Measurements from ENCODE around the gene XYLT1.

GRCh38 chr16:17076818-17077498 lies 393.8 kb downstream of the XYLT1 start:
- TF ChIP-seq CTCF (conservative IDR thresholded peaks at IDR 0.05; ENCODE audit: low read depth, low read length), result no peak
- no peak for TF ChIP-seq EZH2 (IDR thresholded peaks at IDR 0.05; ENCODE audit: low read length, unreplicated experiment)
- no peak for TF ChIP-seq EZH2phosphoT487 (IDR thresholded peaks at IDR 0.05; ENCODE audit: borderline replicate concordance, low read length)
